Measurements from ENCODE around the gene GJA9. TPM values are rescaled to one million over a fixed set of nuclear protein-coding genes. Genes with fewer than 3 reads are reported as not detected.

GJA9 gene
- total and polyA plus RNA-seq, 4 donors: not detected

DNA sequence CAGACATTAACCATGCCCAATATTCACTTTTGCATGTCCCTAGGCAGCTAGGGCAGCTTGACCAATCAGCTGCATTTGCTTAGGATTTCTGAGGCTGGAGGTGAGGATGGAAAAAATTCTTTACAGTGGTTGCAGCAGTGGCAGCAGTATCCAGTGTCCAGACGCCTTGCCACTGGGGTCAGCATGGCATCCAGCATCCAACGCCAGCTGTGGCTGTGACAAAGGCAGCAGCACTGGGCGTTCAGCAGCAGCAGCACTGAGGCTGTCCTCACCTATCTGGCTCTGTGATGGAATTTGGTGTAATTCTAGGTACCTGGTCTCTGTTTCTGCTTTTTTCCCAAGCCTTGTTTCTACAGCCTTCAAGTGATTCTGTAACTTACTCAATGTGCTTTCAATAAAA, 44.7 kb upstream of the GJA9 start:
- H3K27ac ChIP-seq (ENCODE audit: low read depth in 1 of 2, low read length in 2 of 2): no peak overlapping the region
- TF ChIP-seq RAD21 (IDR thresholded peaks at IDR 0.05): no peak
- TF ChIP-seq SP1 (IDR thresholded peaks at IDR 0.05): no peak
- TF ChIP-seq, protein P1, sequence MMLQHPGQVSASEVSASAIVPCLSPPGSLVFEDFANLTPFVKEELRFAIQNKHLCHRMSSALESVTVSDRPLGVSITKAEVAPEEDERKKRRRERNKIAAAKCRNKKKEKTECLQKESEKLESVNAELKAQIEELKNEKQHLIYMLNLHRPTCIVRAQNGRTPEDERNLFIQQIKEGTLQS (IDR thresholded peaks at IDR 0.05): no peak
- no peak for TF ChIP-seq HNF4G (IDR thresholded peaks at IDR 0.05)
- TF ChIP-seq JUND (IDR thresholded peaks at IDR 0.05): no peak
- no peak for TF ChIP-seq YY1 (IDR thresholded peaks at IDR 0.05)
- TF ChIP-seq NR2F2 (IDR thresholded peaks at IDR 0.05): no peak
- TF ChIP-seq GABPA (IDR thresholded peaks at IDR 0.05 in 1 of 2, conservative IDR thresholded peaks at IDR 0.05 in 1 of 2): no peak
- TF ChIP-seq, protein P2, sequence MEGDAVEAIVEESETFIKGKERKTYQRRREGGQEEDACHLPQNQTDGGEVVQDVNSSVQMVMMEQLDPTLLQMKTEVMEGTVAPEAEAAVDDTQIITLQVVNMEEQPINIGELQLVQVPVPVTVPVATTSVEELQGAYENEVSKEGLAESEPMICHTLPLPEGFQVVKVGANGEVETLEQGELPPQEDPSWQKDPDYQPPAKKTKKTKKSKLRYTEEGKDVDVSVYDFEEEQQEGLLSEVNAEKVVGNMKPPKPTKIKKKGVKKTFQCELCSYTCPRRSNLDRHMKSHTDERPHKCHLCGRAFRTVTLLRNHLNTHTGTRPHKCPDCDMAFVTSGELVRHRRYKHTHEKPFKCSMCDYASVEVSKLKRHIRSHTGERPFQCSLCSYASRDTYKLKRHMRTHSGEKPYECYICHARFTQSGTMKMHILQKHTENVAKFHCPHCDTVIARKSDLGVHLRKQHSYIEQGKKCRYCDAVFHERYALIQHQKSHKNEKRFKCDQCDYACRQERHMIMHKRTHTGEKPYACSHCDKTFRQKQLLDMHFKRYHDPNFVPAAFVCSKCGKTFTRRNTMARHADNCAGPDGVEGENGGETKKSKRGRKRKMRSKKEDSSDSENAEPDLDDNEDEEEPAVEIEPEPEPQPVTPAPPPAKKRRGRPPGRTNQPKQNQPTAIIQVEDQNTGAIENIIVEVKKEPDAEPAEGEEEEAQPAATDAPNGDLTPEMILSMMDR (IDR thresholded peaks at IDR 0.05; ENCODE audit: low read depth, low read length, missing input control): no peak
- TF ChIP-seq, protein P3, sequence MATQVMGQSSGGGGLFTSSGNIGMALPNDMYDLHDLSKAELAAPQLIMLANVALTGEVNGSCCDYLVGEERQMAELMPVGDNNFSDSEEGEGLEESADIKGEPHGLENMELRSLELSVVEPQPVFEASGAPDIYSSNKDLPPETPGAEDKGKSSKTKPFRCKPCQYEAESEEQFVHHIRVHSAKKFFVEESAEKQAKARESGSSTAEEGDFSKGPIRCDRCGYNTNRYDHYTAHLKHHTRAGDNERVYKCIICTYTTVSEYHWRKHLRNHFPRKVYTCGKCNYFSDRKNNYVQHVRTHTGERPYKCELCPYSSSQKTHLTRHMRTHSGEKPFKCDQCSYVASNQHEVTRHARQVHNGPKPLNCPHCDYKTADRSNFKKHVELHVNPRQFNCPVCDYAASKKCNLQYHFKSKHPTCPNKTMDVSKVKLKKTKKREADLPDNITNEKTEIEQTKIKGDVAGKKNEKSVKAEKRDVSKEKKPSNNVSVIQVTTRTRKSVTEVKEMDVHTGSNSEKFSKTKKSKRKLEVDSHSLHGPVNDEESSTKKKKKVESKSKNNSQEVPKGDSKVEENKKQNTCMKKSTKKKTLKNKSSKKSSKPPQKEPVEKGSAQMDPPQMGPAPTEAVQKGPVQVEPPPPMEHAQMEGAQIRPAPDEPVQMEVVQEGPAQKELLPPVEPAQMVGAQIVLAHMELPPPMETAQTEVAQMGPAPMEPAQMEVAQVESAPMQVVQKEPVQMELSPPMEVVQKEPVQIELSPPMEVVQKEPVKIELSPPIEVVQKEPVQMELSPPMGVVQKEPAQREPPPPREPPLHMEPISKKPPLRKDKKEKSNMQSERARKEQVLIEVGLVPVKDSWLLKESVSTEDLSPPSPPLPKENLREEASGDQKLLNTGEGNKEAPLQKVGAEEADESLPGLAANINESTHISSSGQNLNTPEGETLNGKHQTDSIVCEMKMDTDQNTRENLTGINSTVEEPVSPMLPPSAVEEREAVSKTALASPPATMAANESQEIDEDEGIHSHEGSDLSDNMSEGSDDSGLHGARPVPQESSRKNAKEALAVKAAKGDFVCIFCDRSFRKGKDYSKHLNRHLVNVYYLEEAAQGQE (IDR thresholded peaks at IDR 0.05): no peak
- H3K36me3 ChIP-seq (ENCODE audit: control insufficient read depth in 4 of 4, insufficient read depth in 3 of 4, low read depth in 1 of 4, low read length in 3 of 4): no peaks in the 10 kb centered on the region
- WGBS: 92% methylated on average over 3 of the region's 3 CpGs
- H3K9me3 ChIP-seq (ENCODE audit: control insufficient read depth in 4 of 4, low read length in 3 of 4): no peaks in the 10 kb centered on the region
- no peak for DNase-seq (ENCODE audit: low spot score)
- no peaks in the 10 kb centered on the region for H3K4me1 ChIP-seq (ENCODE audit: control insufficient read depth in 4 of 4, insufficient read depth in 4 of 4, low read length in 3 of 4)
- H3K4me3 ChIP-seq (ENCODE audit: low read depth in 1 of 3, low read length in 3 of 3): no peak overlapping the region
- H3K27me3 ChIP-seq (ENCODE audit: control insufficient read depth in 4 of 4, insufficient read depth in 4 of 4, low read length in 3 of 4): no peaks in the 10 kb centered on the region
- H3K9ac ChIP-seq (ENCODE audit: low read depth in 1 of 2, low read length in 2 of 2): no peak overlapping the region

DNA sequence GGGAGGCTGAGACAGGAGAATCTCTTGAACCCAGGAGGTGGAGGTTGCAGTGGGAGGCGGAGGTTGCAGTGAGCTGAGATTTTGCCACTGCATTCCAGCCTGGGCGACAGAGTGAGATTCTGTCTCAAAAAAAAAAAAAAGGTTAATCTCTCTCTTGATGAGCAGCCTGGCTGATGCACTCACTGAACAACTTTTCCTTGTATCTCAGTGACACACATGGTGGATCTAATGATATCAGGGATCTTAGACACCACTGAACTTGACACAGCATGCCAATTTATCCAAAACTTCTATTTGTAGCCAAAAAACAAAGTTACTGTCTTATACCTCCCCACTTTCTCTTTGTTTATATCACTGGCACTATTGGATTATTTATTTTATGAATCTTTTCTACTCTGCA, 44.0 kb upstream of the GJA9 start:
- no peak for DNase-seq (ENCODE audit: low spot score)
- Histone ChIP-seq H3K27ac (ENCODE audit: low read depth in 1 of 2, low read length in 2 of 2) (no peak overlapping the region), H3K4me1 (ENCODE audit: control insufficient read depth in 4 of 4, insufficient read depth in 4 of 4, low read length in 3 of 4) (no peaks in the 10 kb centered on the region), H3K9me3 (ENCODE audit: control insufficient read depth in 4 of 4, low read length in 3 of 4) (no peaks in the 10 kb centered on the region), H3K9ac (ENCODE audit: low read depth in 1 of 2, low read length in 2 of 2) (no peak overlapping the region), H3K27me3 (ENCODE audit: control insufficient read depth in 4 of 4, insufficient read depth in 4 of 4, low read length in 3 of 4) (no peaks in the 10 kb centered on the region), H3K4me3 (ENCODE audit: low read depth in 1 of 3, low read length in 3 of 3) (no peak overlapping the region), H3K36me3 (ENCODE audit: control insufficient read depth in 4 of 4, insufficient read depth in 3 of 4, low read depth in 1 of 4, low read length in 3 of 4) (no peaks in the 10 kb centered on the region)
- WGBS: 91% methylated on average over 2 of the region's 2 CpGs
- TF ChIP-seq FOXA1 (IDR thresholded peaks at IDR 0.05) (no peak), HNF4G (IDR thresholded peaks at IDR 0.05) (no peak), NR2F2 (IDR thresholded peaks at IDR 0.05) (no peak)
- TF ChIP-seq, protein P1 (IDR thresholded peaks at IDR 0.05): no peak
- TF ChIP-seq, protein P2 (IDR thresholded peaks at IDR 0.05; ENCODE audit: low read depth, low read length, missing input control): no peak

All from liver (tissue), 9 donors.